Measurements from ENCODE around the gene TRMO.

TRMO gene

DNA sequence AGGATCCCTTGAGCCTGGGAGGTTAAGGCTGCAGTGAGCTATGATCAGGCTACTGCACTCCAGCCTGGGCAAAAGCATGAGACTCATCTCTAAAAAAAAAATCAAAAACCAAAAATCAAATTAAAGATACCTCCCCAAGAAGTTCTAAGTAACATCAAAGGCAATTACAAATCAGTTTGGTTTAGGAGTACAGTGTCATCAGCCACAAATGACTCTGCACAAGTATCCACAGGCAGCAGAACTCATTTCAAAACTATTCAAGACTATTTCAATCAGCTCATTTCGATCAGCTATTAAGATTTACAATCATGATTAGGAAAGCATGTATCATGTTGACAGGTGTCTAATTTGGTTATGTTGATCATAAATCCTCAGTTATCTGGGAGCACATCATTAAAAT, 19.1 kb downstream of the TRMO start:
- no peak for DNase-seq (ENCODE audit: low read depth in 2 of 2)

DNA sequence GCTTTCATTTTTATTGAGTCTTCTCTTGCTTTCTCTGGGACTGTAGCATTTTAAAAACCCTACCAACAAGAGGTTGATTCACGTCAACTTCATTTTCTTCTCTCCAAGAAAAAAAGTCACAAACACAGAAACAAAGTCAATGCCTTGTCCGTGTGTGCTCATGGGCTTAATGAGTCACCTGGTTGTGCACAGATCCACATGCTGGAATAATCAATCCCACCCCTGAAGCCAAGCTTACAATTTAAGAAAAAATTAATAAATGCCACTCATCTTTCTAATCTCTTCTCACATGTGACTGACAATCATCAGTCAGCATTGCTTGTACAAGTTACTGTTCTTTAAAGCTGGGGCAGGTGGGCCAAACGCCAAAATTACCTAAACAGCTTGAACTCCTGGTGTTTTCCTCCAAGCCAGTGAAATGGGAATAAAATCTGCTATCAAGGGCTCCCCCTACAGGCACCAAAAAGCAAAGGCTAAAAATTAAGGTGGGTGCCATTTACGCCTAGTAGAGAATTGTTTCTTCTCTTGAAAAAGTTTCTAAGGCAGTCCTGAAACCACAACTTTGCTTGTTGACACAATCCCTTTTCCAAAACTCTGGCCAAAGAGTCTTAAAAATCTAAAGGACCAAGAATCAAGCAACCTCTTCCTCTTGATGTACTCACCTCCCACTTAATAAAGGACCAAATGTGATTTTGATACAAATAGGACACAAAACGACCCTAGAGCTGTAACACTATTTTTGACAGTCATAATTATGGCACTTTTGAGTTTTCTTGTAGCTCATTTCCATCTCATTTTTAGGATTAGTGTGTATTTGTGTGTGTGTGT, 21.3 kb downstream of the TRMO start:
- DNase-seq (ENCODE audit: low read depth in 2 of 2) = no peak

DNA sequence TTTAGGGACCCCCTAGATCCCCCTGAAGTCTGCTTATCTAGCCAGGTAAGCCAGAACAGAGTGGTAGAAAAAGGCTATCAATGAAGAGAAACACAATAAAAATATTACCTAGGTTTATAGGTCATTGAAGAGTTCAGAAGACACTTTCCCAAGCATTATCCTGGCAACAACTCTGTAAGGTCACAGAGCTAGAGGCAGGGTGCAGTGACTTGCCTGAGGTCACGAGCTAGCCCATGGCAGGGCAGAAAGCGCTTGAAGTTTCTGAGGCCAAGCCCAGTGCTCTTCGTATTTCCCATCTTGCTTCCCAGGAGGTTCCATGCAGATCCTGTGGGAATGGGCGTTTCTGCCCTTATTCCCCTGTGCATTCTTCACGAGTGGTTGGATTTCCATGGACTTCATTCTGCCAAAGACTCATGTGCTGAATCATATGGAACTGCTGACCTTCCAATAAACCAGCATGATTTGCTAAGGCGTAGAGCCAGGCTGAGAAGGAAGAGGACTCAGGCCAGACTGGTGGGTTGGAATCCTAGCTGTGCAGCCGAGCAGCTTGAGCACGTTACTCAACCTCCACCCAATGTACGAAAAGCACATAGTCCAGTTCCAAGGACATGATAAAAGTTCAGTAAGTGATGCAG, 22.1 kb downstream of the TRMO start:
- DNase-seq (ENCODE audit: low read depth in 2 of 2) = no peak

DNA sequence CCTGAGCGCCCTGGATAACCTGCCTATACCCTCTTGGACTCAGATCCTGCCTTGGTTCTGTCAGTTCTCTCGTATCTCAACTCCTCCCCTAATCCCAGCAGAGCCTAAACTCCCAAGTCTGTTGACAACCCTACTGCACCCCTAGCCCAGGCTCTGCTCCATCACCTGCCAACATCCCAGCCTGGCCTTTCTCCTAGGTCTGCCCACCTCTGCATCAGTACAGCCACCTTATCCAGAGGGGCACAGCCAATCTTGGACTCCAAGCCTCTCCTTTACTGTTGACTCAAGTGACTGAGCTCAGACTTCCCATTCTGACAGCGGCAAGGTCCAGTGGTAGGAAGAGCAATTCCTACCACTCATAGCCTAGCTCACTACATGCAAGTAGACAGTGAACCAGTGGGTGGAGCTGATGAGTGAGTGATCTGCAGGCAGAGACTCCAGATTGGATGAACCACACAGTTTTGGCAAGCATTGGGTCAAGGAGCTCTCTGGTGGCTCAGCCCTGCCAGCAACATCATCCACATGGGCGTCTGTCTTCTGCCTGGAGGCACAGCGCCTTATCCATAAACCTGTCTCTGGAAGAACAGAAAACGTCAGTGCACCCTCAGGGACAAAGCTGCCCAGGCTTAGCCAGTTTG, 26.5 kb downstream of the TRMO start:
- DNase-seq (ENCODE audit: low read depth in 2 of 2) = no peak

DNA sequence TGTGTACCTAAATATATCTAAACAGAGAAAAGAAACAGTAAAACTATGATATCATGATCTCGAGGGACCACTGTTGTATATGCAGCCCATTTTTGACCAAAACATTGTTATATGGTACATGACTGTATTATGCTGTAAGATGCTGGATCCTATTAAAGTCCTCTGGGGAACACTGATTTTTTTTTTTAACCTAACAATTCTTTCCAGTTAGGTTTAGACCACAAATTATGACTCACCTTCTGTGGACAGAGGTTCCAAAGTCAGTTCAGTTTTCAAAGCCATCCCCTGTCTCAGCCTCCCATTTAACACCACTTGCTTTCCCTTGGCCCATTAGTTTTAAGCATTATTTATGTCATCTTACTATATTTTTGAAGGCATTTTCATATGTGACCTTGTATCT, 27.1 kb downstream of the TRMO start:
- DNase-seq (ENCODE audit: low read depth in 2 of 2) = no peak

DNA sequence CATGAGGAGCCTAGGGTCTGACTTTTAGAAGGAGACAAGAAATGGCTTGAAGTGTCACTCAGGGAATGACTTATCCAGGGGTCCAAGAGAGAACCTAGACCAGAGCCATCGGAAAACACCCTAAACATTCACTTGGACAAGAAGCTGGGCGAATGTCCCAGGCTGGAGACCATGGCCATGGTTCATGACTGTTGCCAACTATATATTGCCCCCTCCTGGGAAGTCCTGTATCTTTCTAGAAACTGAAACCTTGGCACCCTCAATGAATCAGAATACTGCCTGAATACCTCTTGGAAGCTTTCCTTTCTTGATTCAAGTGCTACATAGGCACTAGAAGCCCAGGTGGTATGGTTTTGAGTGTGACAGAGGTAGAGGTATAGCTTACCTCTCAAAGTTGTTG, 29.9 kb downstream of the TRMO start:
- no peak for DNase-seq (ENCODE audit: low read depth in 2 of 2)

DNA sequence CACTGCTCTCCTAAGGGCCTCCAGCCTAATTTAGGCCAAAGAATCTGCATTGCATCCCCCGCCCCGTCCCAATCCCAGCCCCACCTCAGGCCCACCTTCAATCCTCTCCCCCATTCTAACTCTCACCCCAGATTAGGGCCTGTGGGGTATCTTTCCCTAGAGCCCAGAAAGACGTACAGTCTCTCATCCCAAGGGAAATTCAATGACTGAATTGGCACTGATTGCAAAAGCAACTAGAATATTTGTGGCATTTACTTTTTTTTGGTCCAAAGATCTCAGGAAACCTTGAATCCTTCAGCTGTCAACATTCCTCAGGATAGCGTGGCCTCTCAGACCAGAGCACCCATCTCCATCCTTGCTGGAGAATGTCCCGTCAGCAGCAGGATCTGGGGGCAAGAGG, 30.6 kb downstream of the TRMO start:
- no peak for DNase-seq (ENCODE audit: low read depth in 2 of 2)

DNA sequence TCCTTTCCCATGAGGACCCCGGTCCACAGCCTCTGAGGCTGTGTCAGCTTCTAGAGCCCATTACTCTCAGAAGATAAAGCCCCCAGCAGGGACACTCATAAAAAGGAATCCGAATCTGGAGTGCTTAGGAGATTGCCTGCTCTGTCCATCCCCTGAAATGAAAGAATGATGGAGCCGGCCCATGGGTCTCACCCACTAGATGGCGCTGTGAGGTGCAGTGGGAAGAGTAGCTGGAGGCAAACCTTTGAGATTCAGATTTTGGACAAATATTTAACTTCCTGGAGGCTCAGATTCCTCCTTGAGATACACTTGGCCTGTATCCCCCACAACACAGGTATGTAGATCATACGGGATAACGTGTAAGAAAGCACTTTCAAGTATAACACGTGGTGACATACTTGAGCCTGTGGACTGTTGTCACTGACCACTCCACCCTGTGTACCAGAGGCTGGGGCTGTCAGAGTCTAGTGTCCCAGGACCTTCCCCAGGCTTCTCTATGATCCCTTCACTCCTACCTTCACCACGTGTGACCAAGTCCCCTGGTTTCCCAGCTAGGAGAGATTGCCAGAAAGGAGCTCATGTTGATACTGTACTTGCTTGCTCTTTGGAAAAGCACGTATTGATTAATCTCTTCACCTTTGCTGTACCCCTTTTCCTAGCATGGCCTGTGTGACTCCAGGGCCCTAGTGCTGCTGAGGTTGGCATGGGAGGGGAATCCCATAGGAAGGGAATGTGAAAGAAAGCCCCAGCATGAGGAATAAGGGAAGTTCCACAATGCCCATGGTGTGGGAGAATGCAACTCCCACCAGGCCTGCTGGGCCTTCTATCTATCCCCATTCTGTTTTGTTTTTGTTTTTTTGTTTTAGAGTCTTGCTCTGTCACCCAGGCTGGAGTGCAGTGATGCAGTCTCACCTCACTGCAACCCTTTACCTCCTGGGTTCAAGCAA, 32.1 kb downstream of the TRMO start:
- peak in 1 of 2 donors; percentile 41 for DNase-seq (ENCODE audit: low read depth in 2 of 2)

DNA sequence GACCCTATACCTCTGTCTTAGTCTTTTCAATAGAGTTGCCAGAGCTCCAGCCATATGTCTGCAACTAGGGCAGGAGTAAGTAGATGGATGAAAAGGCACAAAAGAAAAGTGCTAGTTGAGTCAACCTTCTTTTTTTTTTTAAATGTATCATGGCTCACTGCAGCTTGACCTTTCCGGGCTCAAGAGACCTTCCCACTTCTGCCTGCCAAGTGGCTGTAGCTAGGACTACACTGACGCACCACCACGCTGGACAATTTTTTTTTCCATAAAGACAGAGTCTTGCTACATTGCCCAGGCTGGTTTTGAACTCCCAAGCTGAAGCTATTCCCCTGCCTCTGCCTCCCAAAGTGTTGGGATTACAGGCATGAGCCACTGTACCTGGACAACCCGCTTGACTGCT, 42.0 kb downstream of the TRMO start:
- DNase-seq (ENCODE audit: low read depth in 2 of 2) = no peak

DNA sequence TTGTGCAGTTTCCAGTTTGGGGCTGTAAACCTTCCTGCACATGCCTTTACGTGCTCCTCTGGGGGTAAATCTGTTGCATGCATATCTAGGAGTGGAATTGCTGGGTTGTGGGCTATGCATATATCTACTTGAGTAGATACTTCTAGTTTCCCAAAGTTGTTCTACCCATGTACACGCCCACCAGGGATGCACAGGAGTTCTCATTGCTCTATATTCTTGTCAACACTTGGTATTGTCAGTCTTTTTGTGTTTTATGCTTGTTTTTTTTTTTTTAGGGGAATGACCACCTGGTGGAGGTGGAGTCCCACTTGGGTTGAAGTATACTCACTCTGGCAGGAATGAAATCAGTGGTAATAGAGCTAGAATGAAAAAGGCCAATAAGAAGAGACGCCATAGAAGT, 46.2 kb downstream of the TRMO start:
- DNase-seq (ENCODE audit: low read depth in 2 of 2) = no peak

DNA sequence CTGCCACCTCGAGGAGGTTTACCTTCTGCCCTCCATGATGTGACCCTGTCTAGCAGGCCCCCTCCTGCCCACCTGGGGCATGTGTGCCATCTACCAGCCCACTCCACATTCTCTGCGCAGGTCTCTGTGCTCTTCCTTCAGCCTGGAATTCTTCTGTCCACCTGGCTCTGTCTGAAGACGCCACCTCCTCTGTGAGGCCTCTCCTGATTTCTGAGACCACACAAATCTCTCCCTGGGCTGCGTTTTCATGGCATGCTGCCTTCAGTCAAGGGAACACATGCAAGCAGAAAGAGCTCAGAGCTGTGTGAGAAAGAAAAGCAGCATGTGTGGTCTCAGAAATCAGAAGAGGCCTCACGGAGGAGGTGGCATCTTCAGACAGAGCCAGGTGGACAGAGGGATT, 47.2 kb downstream of the TRMO start:
- DNase-seq (ENCODE audit: low read depth in 2 of 2) = no peak

DNA sequence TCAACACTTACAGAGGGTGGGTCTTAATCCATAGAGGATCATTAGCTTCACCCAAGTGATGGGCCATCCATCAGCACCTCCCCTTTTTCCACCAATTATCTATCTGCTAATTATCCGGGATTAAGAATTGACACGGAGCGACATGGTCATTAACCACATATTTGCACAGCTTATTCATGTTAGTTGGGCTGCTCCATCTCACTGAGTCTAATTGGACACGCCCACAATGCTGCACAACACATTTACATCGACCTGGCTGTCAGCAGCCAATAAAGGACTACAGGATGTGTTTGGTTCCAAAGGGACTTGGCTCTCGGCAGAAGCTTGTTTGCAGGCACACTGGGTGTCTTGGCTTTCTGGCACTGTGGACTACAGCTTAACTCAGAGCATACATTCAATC, 47.7 kb downstream of the TRMO start:
- no peak for DNase-seq (ENCODE audit: low read depth in 2 of 2)

DNA sequence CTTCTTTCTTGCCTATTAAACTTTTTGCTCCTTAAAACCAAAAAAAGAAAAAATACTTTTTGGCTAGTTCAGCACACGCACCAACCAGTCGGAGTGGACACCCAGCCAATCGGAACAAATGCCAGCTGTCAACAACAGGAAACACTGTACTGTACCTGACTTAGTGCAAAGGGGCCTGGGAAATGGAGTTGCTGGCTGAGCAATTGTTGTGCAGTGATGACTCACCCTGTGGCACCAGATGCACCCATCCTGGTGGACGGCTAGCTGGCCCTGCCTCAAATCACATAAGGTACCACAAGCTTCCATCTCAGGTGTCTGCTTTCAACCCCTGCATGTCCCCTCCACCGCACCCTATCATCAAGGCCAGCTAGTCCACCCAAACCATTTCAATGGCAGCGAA, 48.4 kb downstream of the TRMO start:
- no peak for DNase-seq (ENCODE audit: low read depth in 2 of 2)

DNA sequence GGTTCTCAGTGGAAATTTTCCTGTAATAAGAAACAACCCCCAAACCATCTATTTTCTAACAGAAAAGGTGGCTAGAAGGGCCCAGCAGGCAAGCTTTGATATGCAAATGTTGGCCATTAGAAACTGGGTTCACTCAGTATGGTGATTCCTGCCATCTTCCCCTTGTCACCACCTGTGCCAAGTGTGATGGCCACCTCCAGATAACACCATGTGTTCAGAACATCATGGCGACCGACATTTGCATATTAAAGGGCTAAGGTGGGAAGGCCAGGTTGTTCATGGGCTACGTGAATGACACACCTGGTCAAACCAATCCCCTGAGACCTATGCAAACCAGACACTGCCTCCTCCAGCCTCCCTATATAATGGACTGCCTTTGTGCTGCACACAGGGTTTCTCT, 48.9 kb downstream of the TRMO start:
- no peak for DNase-seq (ENCODE audit: low read depth in 2 of 2)

DNA sequence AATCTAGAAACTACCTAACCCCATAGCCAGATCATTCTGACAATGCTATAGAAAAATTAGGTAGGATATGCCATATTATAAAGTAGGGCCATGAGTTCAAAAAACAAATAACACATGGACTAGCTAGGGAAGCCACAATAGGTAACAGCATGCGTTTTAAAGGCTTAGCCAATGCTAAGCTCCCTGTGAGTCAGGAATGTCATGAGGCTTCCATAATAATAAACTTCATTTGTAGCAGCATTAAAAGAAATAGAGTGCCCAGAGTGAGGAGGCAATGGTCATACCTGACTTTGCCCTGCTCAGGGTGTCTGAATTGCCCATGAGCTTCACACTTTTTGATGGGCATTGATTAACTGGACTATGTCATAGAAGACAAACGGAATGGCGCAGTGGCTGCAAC, 53.4 kb downstream of the TRMO start:
- no peak for DNase-seq (ENCODE audit: low read depth in 2 of 2)

DNA sequence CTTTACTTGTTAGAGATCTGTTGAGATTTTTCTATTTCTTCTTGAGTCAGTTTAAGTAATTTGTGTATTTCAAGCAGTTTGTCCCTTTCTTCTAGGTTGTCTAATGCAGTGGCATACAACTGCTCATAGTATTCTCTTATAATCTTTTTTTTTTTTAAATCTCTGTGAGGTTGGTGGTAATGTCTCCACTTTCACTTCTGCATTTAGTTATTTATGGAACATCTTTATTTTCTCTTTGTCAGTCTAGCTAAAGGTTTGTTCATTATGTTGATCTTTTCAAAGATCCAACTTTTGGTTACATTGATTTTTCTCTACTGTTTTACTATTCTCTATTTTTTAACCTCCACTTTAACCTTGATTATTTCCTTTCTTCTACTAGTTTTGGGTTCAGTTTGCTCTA, 55.5 kb downstream of the TRMO start:
- DNase-seq (ENCODE audit: low read depth in 2 of 2) = no peak

DNA sequence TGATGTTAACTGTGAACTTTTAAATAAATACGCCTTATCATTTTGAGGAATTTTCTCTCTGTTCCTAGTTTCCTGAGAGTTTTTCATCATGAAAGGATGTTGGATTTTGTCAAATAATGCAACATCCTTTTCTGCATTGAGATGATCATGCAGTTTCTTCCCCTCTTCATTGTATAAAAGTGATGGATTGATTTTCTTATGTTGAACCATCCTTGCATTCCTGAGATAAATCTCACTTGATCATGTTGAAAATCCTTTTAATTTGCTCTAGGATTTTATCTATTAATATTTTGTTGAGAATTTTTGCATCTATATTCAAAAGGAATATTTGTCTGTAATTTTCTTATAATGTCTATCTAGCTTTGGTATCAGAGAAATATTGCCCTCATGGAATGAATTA, 56.0 kb downstream of the TRMO start:
- no peak for DNase-seq (ENCODE audit: low read depth in 2 of 2)

DNA sequence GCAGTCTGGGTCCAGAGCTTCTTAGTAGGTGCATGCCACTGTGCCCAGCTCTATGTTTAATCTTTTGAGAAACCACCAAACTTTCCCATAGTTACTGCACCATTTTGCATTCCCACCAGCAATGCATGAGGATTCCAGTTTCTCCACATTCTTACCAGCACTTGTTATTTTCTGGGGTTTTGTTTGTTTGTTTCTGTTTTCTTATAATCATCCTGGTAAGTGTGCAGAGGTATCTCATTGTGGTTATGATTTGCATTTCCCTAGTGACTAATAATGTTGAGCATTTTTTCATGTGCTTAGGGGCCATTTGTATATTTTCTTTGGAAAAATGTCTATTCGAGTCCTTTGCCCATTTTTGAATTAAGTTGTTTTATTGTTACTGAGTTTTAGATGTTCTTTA, 57.9 kb downstream of the TRMO start:
- no peak for DNase-seq (ENCODE audit: low read depth in 2 of 2)

DNA sequence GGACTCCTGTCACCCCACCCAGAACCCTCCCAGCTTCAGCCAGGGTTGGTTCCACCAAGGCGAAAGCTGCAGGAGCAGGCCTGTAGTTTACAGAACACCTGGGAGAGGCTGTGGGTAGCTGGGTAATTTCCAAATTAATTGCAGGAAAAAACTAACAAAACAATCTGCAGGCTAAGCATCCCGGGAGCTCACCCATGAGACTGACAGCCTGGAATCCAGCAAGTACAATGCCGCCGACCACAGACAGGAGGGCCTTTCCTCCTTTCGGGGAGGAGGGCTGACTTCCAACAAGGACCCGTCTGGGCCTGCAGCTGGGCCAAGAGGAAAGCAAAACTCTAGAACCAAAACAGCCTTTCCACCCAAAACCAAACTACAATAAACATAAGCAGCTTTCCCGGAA, 59.0 kb downstream of the TRMO start:
- DNase-seq (ENCODE audit: low read depth in 2 of 2) = no peak

DNA sequence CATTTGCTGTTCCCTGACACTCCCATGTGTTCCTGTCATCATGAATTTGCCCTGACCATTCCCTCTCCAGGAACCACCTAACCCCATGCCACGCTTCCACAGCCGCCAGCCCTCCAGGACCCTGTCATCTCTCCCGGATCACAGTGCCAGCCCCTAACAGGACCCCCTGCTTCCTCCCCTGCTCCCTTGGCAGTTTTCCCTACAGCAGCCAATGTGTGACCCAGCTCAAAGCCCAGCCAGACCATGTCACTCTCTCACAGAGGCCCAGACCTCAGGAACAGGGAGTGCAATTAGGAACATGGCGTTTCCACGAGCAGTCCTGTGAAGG, 61.2 kb downstream of the TRMO start:
- no peak for DNase-seq (ENCODE audit: low read depth in 2 of 2)

DNA sequence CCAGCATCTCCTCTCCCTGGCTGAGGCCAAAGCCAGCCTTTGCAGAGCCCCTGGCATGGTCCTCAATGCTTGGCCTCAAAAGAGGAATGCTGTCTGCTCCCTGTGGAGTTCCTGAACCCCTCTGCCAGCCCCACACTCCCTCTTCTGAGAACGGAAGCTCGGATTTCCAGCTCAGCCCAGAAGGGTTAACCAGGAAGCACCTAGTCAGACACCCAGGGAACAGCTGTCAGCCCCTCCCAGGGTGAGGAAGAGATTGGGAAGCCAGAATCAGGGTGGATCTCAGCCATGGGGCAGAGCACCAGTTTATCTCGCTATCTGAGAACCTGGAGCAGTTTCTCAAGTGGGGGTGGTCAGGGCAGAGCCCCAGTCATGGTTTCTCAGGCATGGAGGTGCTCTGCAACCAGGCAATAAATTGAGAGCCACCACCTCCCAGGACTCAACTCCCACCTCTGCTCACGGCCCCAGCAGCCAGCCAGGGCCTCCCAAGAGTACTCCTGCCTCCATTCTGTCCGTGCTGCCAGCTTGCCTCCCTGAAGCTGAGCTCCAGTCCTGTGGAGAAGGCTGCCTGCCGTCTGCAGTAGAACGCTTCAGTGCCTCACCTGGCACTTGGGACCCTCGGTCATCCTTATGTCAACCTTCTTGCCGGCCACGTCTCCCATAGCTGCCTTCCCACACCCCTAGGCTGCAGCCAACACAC, 61.7 kb downstream of the TRMO start:
- no peak for DNase-seq (ENCODE audit: low read depth in 2 of 2)

DNA sequence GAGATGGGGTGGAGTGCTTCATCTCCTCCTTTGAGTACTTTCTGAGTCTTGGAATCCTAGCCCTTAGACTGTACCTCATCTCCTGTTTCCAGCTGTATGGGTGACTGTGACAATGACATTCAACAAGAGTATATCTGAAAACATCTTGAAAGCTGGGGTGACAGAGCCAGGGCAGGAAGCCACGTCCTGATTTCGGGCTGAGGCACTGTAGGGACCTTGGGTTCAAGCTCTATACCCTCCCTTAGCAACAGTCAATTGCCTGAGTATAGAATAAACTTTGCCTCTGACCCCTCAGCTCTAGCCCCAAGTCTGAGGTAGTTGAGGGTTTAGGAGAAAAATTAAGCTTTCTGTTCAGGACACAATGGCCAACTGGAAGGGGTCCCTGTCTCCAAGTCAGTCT, 63.0 kb downstream of the TRMO start:
- no peak for DNase-seq (ENCODE audit: low read depth in 2 of 2)
